ENCODE results near the gene LRRC3C.

The LRRC3C gene

DNA sequence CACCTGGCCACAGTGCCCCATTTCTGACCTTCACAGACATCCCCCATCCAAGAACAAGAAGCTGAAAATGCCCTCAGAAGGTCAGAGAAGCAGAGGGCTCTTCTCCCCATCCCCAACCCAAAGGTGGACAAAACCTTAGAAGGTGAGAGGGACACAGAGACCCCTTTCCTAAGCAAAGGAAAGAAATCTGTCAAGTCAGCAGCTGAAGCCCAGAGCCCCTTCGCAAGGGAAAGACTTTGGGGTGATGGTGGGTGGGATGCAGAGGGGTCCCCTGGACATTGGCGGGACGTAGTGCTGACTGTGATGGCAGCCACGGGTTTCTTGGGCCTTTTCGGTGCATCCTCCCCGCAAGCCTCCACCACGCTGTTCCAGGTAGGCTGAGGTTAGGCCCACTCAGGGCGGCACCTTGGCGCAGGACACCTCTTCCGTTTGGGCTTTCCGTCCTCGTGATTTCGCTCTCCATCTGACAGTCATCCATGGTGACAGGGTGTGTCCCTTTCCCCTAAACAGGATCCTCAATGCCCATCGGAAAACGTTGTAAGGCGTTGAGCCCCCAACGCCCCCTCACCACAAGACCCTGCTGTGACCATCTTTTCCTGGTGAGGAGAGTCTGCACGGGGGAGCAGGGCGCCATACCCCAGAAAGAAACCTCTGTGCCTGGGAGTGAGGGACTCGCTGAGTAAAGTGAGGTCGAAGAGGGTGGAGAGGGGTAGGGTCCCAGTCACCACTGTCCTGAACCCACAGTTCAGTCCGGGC lies 24.6 kb downstream of the LRRC3C start:
- no peak for TF ChIP-seq GATA2 (IDR thresholded peaks at IDR 0.05; ENCODE audit: low read depth, low read length)
- TF ChIP-seq GATA3 (IDR thresholded peaks at IDR 0.05; ENCODE audit: low read depth, low read length): no peak

DNA sequence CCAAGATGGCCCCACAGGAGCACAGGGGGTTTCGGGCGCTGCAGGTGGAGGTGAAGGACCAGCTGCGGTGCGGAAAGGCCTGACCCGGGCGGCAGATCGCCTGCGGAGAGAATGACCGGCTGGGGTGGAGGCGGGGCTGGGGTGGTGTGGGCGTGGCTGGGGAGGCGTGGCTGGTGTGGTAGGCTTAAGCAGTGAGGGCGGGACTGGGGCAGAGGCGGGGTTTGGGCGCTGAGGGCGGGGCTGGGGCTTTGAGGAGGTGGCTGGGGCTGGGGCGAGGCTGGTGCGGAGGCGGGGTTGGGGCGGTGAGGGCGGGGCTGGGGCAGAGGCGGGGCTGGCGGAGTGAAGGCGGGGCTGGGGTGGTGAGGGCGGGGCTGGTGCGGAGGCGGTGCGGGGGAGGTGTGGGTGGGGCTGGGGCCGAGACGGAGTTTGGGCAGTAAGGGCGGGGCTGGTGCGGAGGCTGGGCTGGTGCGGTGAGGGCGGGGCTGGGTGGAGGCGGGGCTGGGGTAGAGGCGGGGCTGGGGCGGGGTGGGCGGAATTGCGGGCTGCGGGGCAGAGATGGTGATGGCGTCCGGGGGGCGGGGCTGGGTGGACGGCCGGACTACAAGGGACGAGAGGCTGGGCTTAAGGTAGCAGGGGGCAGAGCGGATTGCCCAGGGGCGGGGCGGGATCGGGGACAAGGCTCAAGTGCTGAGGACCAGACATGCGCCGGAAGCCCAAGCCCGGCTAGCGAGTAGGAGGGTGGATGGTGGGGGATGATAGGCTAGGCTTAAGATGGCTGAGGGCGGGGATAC lies 25.3 kb downstream of the LRRC3C start:
- TF ChIP-seq GATA3 (IDR thresholded peaks at IDR 0.05; ENCODE audit: low read depth, low read length) (no peak), GATA2 (IDR thresholded peaks at IDR 0.05; ENCODE audit: low read depth, low read length) (no peak)

DNA sequence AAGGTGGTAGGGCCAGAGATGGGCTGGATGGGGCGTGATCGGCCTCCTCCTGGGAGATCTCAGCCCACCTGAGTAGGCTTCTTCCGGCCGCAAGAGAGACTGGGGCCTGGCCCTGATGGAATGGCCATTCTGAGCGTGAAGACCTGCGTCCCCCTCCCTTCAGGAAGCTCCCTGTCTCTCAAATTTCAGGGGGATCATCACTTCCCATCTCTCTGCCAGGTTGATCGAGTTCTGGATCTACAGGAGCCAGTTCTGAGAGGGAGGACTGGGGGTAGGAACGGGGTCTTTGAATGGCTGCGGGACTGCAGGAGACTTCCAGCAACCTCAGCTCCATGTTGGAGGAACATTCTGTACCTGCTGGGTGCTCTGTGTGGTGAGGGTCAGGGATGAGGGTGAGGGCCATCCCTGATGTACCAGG lies 25.9 kb downstream of the LRRC3C start:
- TF ChIP-seq GATA2 (IDR thresholded peaks at IDR 0.05; ENCODE audit: low read depth, low read length) (no peak), GATA3 (IDR thresholded peaks at IDR 0.05; ENCODE audit: low read depth, low read length) (no peak)

DNA sequence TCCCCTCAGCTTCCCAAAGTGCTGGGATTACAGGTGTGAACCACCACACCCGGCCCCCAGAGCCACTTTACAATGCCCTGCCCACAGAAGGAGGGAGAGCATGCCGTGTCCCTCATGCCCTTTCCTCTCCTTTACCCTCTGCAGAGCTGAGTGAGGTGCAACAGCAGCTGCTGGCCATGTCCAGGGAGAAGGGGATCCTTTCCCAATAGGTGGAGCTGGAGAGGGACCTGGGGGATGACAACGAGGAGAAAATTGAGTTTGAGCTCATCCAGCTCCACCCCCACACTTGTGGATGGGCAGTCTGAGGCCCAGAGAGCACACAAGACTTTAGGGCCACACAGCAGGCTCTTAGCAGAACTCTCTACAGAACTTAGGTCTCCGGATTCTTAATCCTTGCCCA lies 27.3 kb downstream of the LRRC3C start:
- TF ChIP-seq GATA3 (IDR thresholded peaks at IDR 0.05; ENCODE audit: low read depth, low read length) (no peak), GATA2 (IDR thresholded peaks at IDR 0.05; ENCODE audit: low read depth, low read length) (no peak)

DNA sequence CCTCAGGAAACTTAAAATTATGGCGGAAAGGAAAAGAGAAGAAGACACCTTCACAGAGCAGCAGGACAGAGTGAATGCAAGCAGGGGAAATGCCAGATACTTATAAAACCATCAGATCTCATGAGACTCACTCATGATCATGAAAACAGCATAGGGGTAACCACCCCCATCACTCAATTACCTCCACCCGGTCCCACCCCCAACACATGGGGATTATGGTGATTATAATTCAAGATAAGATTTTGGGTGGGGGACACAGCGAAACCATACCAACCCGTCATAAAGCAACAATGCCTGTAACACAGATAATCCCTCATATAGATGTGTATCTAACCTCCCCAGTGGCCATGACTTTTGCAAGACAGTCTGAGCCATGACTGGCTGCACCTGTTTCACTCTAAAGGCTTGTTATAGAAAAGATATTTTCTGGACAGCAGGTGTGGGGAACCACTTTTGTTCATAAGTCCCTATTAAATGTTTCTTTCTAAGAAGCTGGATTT lies 28.2 kb downstream of the LRRC3C start:
- TF ChIP-seq GATA3 (IDR thresholded peaks at IDR 0.05; ENCODE audit: low read depth, low read length) (no peak), GATA2 (IDR thresholded peaks at IDR 0.05; ENCODE audit: low read depth, low read length) (no peak)

DNA sequence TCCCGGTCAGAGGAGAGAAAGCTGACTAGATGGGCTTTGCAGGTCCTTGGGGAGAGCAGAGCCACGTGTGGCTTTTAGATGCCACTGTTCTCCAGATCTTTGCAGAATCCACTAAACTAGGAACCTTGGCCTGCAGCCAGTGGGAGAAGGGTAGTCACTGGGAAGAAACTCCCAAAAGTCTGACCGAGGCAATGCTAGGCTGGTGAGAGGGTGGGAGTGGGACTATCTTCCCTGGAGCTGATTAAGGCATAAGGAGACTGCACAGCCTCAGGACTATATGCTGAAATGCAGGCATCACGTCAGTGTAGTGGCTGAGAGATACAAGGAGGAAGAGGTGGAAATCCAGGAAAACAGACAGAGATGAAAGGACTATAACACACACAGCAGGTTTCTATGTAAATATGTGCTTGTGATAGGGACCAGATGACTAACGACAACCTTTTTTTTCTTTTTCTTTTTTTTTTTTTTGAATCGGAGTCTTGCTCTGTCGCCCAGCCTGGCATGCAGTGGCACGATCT lies 33.1 kb downstream of the LRRC3C start:
- TF ChIP-seq GATA3 (IDR thresholded peaks at IDR 0.05; ENCODE audit: low read depth, low read length): no peak
- TF ChIP-seq GATA2 (IDR thresholded peaks at IDR 0.05; ENCODE audit: low read depth, low read length): no peak

DNA sequence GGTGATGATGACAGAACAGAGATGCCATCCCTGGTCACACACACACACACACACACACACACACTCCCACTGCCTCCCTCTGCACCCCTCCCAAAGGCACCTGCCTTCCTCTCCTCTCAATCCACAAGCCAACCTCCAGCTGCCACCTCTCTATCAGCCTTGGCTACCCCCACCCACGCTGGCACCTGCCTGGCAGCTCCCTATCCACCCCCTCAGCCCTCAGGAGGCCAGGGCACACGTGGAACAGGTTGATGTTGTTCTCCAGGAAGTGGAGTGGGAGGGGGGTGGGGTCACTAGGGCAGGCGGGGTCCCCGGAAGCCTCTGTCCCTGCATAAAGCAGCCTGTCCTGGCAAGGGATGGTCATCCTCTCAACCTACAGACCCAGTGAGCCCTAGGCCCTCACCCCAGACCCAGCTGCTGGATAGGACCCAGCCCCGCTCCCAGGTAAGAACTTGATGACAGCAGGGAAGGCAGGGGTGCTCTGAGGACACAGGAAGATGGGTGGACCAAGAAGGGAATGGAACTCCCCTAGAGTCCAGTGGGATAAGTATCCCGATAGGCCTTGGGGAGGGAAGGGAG lies 35.2 kb downstream of the LRRC3C start, which contains the start of gene GSDMA:
Gene GSDMA, plus strand, starts transcription at position 363 of the 579 bp plus-strand sequence. CDS start 2,684 bp downstream, outside the sequence.
- TF ChIP-seq GATA2 (IDR thresholded peaks at IDR 0.05; ENCODE audit: low read depth, low read length) (no peak), GATA3 (IDR thresholded peaks at IDR 0.05; ENCODE audit: low read depth, low read length) (no peak)

DNA sequence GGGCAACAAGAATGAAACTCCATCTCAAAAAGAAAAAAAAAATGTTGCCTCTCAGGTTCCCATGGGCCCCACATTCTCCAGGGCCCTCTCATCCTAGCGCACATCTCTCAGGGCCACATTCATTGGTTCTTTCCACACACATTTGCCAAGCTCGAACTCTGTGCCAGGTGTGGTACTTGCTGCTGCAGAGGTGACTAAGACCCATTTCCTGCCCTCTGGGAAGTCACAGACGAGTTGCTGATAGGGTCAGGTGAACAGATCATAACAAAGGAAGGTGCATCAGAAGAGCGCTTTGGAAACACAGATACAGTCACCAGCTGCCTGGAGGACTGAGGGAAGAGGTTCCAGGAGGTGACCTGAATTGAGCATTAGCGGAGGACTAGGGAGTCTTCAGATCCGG lies 36.3 kb downstream of the LRRC3C start:
- TF ChIP-seq GATA3 (IDR thresholded peaks at IDR 0.05; ENCODE audit: low read depth, low read length) (no peak), GATA2 (IDR thresholded peaks at IDR 0.05; ENCODE audit: low read depth, low read length) (no peak)

DNA sequence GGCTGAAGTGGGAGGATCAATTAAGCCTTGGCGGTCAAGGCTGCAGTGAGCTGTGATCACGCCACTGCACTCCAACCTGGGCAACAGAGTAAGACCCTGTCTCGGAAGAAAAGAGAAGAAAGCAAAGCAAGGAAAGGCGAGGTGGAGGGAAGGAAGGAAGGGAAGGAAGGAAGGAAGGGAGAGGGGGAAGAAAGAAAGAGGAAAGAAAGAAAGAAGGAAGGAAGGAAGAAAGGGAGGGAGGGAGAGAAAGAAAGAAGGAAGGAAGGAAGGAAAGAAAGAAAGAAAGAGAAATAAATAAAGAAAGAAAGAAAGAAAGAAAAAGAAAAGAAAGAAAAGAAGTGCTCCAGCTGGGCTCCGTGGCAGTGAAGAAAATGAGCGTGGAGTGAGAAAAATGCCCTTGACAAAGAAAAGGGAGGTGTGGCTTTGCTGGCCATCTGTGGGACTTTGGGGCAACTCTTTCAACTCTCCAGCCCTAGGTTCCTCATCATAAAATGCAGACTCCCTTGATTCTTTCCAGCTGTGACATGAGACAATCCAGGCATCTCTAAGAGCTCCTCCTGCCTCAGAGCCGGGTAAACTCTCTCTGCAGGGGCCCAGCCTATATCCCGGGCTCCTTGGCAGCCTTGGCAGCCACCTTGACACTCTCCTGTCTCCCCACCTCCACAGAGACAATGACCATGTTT lies 37.6 kb downstream of the LRRC3C start:
- TF ChIP-seq GATA3 (IDR thresholded peaks at IDR 0.05; ENCODE audit: low read depth, low read length) (no peak), GATA2 (IDR thresholded peaks at IDR 0.05; ENCODE audit: low read depth, low read length) (no peak)

DNA sequence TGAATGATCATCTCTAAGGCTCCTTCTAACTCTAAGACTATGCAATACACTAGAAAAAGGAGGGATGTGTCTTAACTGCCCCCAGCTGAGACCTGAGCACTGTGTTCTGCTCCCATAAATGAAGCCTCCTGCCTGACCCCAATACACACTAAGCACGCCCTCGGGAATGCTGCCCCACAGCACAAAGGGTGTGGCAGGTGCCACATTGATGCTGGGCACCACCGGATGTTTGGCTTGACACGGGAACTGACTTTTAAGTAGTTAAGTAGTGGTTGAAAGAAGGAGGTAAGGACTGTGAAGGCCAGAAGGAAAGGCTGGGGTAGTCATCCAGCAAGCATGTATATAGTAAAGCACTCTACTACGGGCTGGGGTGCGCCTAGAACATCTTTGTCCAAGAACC lies 39.2 kb downstream of the LRRC3C start:
- TF ChIP-seq GATA3 (IDR thresholded peaks at IDR 0.05; ENCODE audit: low read depth, low read length) (no peak), GATA2 (IDR thresholded peaks at IDR 0.05; ENCODE audit: low read depth, low read length) (no peak)

DNA sequence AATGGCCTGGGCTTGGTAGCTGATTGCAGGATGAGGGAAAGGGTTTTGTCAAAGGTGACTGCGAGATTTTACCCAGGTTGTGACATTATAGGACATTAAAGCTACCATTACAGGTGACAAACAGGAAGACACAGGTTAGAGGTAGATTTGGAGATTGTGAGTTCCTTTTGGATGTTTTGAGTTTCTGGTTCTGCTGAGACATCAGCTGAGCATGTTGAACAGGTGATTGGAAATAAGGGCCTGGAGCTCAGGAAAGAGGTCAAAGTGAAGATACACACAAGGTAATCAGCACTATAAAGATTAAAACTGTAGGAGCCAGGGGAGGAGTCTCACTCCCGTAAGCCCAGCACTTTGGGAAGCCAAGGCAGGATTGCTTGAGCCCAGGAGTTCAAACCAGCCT lies 41.2 kb downstream of the LRRC3C start:
- TF ChIP-seq GATA3 (IDR thresholded peaks at IDR 0.05; ENCODE audit: low read depth, low read length) (no peak), GATA2 (IDR thresholded peaks at IDR 0.05; ENCODE audit: low read depth, low read length) (no peak)

DNA sequence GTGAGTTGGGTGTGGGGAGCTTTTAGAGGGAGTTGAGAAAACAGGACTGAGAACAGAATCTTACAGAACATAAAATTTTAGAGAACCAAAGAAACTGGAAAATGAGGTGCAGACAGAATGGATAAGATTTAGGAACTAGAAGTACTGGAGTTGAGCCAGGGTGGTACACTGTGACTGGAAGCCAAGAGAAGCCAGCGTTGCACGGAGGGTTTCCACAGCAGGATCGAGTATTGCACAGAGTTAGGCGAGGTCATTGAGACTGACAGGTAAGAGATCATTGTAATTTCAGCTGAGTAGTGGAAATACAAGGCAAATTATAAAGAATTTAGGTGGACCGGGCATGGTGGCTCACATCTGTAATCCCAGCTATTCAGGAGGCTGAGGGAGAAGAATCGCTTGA lies 41.8 kb downstream of the LRRC3C start:
- TF ChIP-seq GATA3 (IDR thresholded peaks at IDR 0.05; ENCODE audit: low read depth, low read length): no peak
- TF ChIP-seq GATA2 (IDR thresholded peaks at IDR 0.05; ENCODE audit: low read depth, low read length): no peak

DNA sequence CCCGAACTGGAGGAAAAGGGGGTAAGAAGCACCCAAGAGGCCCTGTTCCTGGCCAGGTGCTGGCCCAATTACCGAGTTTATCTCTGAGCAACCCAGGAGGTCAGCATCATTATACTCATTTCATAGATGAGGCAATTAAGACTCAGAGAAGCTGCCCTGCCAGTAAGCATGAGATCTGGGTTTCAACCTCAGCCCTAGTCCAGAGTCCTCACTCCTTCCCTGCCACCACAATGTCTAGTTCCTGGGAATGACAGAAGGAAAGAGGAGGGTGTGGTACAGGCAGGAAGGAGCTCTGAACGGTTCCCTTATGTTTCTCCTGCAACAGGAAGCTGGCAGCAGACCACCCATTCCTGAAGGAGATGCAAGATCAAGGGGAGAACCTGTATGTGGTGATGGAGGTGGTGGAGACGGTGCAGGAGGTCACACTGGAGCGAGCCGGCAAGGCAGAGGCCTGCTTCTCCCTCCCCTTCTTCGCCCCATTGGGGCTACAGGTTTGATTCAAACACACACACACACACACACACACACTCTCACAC lies 42.7 kb downstream of the LRRC3C start:
- no peak for TF ChIP-seq GATA2 (IDR thresholded peaks at IDR 0.05; ENCODE audit: low read depth, low read length)
- no peak for TF ChIP-seq GATA3 (IDR thresholded peaks at IDR 0.05; ENCODE audit: low read depth, low read length)
